Lower leg skin (tissue), 4 donors: ENCODE measurements around the gene CD109. TPM values are rescaled to one million over a fixed set of nuclear protein-coding genes. Genes with fewer than 3 reads are reported as not detected.
"Not testable (repeated sequence)": the region's sequence is repeated elsewhere in the genome, so short reads cannot be mapped to it uniquely, and the experiment has no call there.

Experiments
- DNase-seq, 2 donors: peaks; one replicate each; pipeline ENCODE4 v3.0.0-alpha.2; 2019; ENCODE audit warnings: low spot score in 2 of 2
- H3K4me3 ChIP-seq: fragments of 200-600 bp; sonication (generic); 2 replicates; pipeline ENCODE4 v1.5.1; 2017; ENCODE audit warnings: mild to moderate bottlenecking, low read depth; ENCODE audit not compliant: poor library complexity, severe bottlenecking
- POLR2A ChIP-seq, 2 donors: fragments of 450-650 bp; IDR thresholded peaks; one replicate each; pipeline ENCODE4 v1.6.1; 2016 to 2017; ENCODE audit warnings: antibody characterized with exemption in 2 of 2, mild to moderate bottlenecking in 1 of 2, moderate library complexity in 1 of 2
- WGBS, 2 donors: methylation state at CpG; one replicate each; pipeline ENCODE4 v1.1.5; 2018; 5-methylcytosine and 5-hydroxymethylcytosine counted together
- intact Hi-C: fragments of 100-400 bp; cut with DNase I; formaldehyde crosslinking; loops from one replicate; pipeline ENCODE4 v1.15.0; 2023; ENCODE audit warnings: low total_unique reads
- total RNA-seq, 4 donors: library from RNA; depleted of rRNA; stranded (reverse); fragments of >200 nt; gene quantifications; one replicate each; pipeline ENCODE4 v1.1.0, GENCODE V29; 2016
- TF ChIP-seq, protein P1 (sequence below), 3 donors: fragments of 450-650 bp; IDR thresholded peaks; one replicate each; pipeline ENCODE4 v1.5.1; 2016; ENCODE audit warnings: antibody characterized with exemption in 3 of 3, mild to moderate bottlenecking in 3 of 3, moderate library complexity in 2 of 3

CD109 gene
- total RNA-seq, 4 donors from 2014 or later, result 26.1 to 51.7 (median 33.3) TPM

DNA sequence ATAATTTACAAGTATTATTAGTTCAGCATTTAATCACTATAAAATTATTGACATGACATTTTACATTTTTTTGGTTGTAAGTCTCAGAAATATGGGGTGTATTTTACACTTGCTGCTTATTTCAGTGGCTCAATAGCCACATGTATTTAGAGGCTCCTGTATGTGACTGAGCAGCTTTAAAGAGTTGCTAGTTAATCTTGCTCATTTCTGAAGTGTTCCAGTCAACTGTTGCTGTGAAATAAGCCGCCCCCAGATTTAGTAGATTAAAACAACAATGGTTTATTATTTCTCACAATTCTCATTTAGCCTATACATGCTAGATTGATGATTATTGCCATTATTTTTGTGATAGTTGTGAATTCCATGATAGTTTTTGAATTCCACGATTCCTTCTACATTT is 23.0 kb downstream of the CD109 start:
- DNase-seq, result no peak
- WGBS, 2 donors, result 89 to 94% methylated on average over 2 of the region's 2 CpGs
- no peak for TF ChIP-seq POLR2A (IDR thresholded peaks at IDR 0.05)
- TF ChIP-seq, protein P1, sequence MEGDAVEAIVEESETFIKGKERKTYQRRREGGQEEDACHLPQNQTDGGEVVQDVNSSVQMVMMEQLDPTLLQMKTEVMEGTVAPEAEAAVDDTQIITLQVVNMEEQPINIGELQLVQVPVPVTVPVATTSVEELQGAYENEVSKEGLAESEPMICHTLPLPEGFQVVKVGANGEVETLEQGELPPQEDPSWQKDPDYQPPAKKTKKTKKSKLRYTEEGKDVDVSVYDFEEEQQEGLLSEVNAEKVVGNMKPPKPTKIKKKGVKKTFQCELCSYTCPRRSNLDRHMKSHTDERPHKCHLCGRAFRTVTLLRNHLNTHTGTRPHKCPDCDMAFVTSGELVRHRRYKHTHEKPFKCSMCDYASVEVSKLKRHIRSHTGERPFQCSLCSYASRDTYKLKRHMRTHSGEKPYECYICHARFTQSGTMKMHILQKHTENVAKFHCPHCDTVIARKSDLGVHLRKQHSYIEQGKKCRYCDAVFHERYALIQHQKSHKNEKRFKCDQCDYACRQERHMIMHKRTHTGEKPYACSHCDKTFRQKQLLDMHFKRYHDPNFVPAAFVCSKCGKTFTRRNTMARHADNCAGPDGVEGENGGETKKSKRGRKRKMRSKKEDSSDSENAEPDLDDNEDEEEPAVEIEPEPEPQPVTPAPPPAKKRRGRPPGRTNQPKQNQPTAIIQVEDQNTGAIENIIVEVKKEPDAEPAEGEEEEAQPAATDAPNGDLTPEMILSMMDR (IDR thresholded peaks at IDR 0.05), result no peak
- intact Hi-C loops, result no loop called here
- no peak overlapping the region for H3K4me3 ChIP-seq

DNA sequence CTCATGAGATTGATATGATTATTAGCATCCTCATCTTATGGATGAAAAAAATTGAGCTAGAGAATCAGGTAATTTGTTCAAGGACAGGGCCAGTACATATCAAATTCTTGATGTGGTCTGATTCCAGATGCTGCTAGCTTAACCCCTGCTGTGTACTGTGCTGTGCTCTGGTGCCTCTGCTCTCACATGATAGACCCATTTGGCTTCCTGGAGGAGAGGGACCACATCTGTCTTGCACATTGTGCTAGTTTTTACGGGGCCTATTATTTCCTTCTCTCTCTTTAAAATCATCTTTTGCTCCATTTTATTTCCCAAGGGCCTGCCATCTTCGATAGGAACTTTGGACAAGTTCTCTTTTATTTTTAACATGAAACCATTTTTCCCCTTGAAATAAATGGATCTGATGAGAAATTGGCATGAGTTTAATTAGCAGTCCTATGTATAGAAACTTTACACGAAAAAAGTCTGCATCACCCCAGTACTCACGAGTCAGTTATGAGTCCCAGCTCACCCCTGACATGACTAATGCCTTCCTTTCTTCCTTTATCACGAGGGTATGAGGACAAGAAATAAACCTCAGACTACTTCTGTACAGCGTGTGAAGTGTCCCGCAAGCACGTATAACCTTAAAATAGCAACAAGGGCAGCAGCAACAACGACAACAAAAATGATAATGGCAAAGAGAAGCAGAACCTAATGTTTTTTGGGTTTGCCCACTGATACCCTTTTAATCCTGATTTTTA is 26.5 kb downstream of the CD109 start:
- no peak for DNase-seq
- TF ChIP-seq, protein P1 (IDR thresholded peaks at IDR 0.05), result no peak
- no peak for TF ChIP-seq POLR2A (IDR thresholded peaks at IDR 0.05)
- WGBS, 2 donors, result 41 to 45% methylated on average over 9 of the region's 9 CpGs
- intact Hi-C loops, result no loop called here
- H3K4me3 ChIP-seq, result no peak overlapping the region

DNA sequence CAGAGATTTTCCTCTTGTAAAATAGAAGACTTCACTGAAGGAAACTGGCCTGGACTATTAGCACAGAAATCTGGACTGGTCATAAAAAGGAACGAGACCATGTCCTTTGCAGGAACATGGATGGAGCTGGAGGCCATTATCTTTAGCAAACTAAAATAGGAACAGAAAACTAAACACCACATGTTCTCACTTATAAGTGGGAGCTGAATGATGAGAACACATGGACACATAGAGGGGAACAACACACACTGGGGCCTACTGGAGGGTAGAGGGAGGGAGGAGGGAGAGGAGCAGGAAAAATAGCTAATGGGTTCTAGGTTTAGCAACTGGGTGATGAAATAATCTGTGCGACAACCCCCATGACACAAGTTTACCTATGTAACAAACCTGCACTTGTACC is 27.5 kb downstream of the CD109 start:
- intact Hi-C loops, DNase-seq, H3K4me3 ChIP-seq: not testable (repeated sequence)
- WGBS, 2 donors, result 69 to 85% methylated on average over 2 of the region's 2 CpGs

DNA sequence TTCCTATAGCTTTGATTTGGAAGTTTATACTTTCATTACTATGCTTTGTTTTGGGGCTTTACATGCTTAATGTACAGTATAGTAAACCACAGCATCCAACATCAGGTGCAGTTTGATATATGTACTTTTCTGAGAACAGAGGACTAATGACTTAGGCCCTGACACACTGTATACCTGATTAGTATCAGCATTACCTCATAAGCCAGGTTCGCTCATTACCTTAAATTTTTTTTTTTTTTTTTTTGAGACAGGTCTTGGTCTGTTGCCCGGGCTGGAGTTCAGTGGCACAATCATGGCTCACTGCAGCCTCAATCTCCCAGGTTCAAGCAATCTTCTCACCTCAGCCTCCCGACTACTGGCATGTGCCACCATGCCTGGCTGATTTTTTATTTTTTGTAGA is 28.4 kb downstream of the CD109 start:
- intact Hi-C loops, result no loop called here
- WGBS, 2 donors, result 59 to 62% methylated on average over 3 of the region's 3 CpGs
- TF ChIP-seq, protein P1 (IDR thresholded peaks at IDR 0.05), result no peak
- TF ChIP-seq POLR2A (IDR thresholded peaks at IDR 0.05), result no peak
- DNase-seq, result no peak
- no peak overlapping the region for H3K4me3 ChIP-seq

DNA sequence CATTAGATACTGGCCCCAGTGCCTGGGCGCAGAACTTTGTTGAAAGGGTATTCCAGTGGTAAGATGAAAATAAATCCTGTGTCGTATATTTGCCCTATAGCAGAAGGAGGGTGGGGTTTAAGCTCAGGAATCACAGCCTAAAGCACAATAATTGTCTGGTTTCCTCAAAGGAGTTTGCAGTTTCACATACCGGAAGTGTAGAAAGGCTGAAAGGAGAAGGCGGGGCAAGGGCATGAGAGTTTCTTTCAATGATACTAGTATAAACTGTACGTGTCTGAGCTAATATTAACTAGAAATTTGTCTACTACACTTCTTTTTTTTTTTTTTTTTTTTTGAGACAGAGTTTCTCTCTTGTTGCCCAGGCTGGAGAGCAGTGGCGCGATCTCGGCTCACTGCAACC is 29.2 kb downstream of the CD109 start:
- 40 to 51% methylated on average over 8 of the region's 8 CpGs for WGBS, 2 donors
- H3K4me3 ChIP-seq, intact Hi-C loops: not testable (repeated sequence)
- DNase-seq, result peak in 1 of 2 donors; percentile 42

DNA sequence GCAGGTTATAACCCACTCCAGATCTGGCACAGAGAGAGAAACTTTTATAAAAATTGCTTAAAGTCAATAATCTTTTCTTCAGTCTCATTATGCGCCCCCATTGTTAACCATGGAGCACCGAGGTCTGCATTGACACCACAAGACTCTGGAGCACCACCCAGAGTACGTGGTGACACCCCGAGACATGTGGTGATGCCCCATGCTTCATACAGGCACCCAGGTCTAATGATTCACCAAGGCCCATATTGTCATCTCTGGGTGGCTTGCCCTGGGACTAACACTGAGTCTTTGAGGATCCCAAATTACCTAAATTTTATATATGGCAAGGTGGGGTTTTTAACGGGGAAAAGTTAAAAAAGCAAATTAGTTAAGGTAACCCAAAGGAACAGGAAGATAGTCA is 31.1 kb downstream of the CD109 start:
- intact Hi-C loops, result no loop called here
- WGBS, 2 donors, result 93 to 94% methylated on average over 5 of the region's 5 CpGs
- TF ChIP-seq, protein P1 (IDR thresholded peaks at IDR 0.05), result no peak
- TF ChIP-seq POLR2A (IDR thresholded peaks at IDR 0.05), result no peak
- no peak for DNase-seq
- H3K4me3 ChIP-seq, result no peak overlapping the region
